ENCODE data around the gene COL4A1. TPM values are rescaled to one million over a fixed set of nuclear protein-coding genes. Genes with fewer than 3 reads are reported as not detected.
A peak's percentile ranks its signal among the peaks of the same experiment; 100 is the strongest.

Gene COL4A1
- total and polyA plus RNA-seq, 11 donors: 52.6 to 428 (median 184) TPM

DNA sequence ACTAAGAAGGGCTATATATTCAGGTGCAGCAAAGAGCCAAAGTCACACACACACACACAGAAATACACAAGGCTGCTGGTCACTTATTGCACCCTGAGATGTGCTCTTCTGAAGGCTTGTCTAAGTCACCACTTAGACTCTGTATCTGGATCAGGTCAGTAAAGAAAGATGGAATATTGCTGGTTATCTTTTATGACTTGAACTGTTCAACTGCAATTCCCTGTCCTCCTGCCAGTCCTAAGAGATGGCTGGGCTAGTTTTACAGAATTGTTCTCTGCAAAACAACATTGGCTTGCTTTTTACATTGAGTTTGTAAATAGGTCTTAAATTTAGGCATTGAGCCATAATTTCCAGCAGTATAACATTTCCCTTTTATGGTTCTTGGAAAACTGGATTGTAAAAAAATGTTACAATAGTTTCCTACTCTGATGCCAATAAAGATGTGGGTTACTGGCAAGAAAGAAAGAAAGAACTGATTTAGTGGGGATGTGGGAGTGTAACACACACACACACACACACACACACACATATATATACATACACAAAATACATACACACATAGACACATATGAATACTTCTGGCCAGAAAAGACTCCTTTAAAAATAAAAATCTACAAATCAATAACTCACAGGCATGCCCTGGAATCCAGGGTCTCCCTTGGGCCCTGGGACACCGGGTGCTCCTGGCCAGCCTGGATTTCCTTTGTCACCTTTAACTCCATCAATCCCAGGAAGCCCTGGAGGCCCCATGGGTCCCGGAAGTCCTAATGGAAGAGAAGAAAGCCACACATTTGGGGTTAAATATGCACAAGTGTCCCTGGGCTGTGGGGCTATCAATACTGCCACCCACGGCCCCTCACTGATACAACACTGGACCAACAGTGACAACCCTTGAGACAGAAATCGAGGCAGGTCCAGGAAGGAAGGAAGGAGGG is 137.7 kb downstream of the COL4A1 start:
- DNase-seq (no peak), ATAC-seq (no peak)
- TF ChIP-seq, protein P1, sequence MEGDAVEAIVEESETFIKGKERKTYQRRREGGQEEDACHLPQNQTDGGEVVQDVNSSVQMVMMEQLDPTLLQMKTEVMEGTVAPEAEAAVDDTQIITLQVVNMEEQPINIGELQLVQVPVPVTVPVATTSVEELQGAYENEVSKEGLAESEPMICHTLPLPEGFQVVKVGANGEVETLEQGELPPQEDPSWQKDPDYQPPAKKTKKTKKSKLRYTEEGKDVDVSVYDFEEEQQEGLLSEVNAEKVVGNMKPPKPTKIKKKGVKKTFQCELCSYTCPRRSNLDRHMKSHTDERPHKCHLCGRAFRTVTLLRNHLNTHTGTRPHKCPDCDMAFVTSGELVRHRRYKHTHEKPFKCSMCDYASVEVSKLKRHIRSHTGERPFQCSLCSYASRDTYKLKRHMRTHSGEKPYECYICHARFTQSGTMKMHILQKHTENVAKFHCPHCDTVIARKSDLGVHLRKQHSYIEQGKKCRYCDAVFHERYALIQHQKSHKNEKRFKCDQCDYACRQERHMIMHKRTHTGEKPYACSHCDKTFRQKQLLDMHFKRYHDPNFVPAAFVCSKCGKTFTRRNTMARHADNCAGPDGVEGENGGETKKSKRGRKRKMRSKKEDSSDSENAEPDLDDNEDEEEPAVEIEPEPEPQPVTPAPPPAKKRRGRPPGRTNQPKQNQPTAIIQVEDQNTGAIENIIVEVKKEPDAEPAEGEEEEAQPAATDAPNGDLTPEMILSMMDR (IDR thresholded peaks at IDR 0.05): no peak
- no peak for TF ChIP-seq POLR2A (IDR thresholded peaks at IDR 0.05)
- peaks cover 0 to 7% (median 0%) of the 10 kb centered on the region in 12 donors for H3K9me3 ChIP-seq
- peak overlapping the region in 1 of 12 donors; percentile 52 for H3K27ac ChIP-seq
- peaks cover 0 to 6% (median 0%) of the 10 kb centered on the region in 12 donors for H3K4me1 ChIP-seq
- peaks cover 14 to 99% (median 97%) of the 10 kb centered on the region in 9 donors for H3K36me3 ChIP-seq
- intact Hi-C loops (cut with DNase I): no loop called here
- 47 to 55% (median 52%) methylated on average over 4 of the region's 4 CpGs for WGBS, 4 donors
- no peaks in the 10 kb centered on the region for H3K27me3 ChIP-seq
- H3K4me3 ChIP-seq: no peak overlapping the region

DNA sequence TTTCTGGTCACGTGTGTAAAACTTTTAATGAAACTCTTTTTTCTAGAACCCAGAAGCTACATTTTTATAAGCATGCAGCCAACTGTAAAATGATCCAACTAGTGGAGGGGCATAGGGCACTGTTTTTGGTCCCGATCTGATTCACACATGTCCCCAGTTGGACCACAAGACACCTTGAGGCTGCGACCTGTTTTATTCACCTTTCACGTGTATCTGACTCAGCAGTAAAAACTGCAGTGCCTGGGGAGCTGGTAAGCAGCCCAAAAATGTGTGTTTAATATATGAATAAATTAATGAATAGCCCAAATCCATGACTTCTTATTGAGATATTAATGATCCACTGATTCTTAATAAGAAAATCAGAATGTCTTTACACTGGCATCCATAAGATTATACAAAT is 140.4 kb downstream of the COL4A1 start:
- intact Hi-C loops (cut with DNase I): no loop called here
- TF ChIP-seq, protein P1 (IDR thresholded peaks at IDR 0.05): no peak
- TF ChIP-seq POLR2A (IDR thresholded peaks at IDR 0.05): no peak
- Histone ChIP-seq H3K4me1 (peaks cover 0 to 13% (median 0%) of the 10 kb centered on the region in 12 donors), H3K27ac (no peak overlapping the region), H3K36me3 (peaks cover 7 to 99% (median 96%) of the 10 kb centered on the region in 9 donors), H3K9me3 (no peaks in the 10 kb centered on the region), H3K4me3 (no peak overlapping the region), H3K27me3 (no peaks in the 10 kb centered on the region)
- ATAC-seq (no peak), DNase-seq (no peak)
- 89 to 92% (median 90%) methylated on average over 4 of the region's 4 CpGs for WGBS, 4 donors

DNA sequence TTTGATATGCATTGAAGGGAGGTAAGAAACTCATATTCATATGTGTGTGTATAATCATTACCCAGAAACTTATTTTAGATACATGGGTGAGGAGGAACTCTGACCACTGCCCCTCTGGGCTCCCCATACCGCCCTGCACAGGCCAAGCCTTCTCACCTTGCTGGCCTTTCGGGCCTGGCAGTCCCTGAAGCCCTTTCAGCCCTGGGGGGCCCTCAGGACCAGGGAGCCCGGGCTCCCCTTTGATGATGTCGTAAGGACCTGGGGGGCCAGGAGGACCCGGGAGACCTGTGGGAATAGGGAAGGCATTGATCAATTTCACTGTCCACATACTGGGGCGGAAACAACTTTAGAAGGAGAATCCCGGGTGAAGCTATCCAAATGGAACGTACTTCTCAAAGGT is 142.3 kb downstream of the COL4A1 start:
- 87 to 97% (median 92%) methylated on average over 8 of the region's 8 CpGs for WGBS, 4 donors
- H3K36me3 ChIP-seq: peaks cover 7 to 98% (median 94%) of the 10 kb centered on the region in 9 donors
- intact Hi-C loops (cut with DNase I): no loop called here
- no peaks in the 10 kb centered on the region for H3K27me3 ChIP-seq
- peaks cover 0 to 25% (median 0%) of the 10 kb centered on the region in 12 donors for H3K4me1 ChIP-seq
- no peak for TF ChIP-seq POLR2A (IDR thresholded peaks at IDR 0.05)
- TF ChIP-seq, protein P1 (IDR thresholded peaks at IDR 0.05): no peak
- no peak for DNase-seq
- H3K9me3 ChIP-seq: no peaks in the 10 kb centered on the region
- ATAC-seq: no peak
- H3K4me3 ChIP-seq: no peak overlapping the region
- H3K27ac ChIP-seq: no peak overlapping the region

DNA sequence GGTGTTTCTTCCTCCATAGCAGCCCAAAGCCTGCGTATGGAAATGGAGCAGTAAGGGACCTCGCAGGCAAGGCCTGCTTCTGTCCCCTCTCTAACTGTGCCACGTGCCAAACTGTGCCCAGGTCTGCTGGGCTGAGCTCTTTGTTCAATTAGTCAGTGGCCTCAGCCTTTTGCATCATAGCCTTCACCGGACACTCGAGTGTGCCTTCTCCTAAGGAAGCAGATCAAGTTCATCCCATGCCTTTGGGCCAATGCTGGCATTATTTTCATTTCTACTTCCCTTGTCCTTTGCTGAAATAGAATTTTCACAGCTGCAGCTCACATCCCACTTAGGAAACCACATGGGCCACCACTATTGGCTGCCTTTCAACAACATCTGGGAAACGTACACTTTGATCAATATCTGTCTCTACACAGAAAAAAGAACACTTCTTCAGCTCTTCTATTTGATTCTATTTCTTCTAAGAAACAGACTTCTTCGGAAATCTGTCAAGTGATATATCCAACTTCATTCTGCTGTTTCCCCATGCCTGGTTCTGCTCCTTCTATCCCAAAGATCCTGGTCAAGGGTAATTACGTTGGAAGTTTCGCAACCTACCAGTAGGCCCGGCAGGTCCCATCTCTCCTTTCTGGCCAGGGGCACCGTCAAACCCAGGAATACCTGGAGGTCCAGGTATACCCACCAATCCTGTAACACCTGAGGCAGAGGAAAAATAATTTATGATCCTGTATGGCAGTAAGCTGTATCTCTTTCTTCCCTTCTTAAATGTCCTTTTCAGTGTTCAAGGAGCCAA is 143.9 kb downstream of the COL4A1 start:
- intact Hi-C loops (cut with DNase I): no loop called here
- Histone ChIP-seq H3K4me3 (no peak overlapping the region), H3K36me3 (peaks cover 7 to 98% (median 95%) of the 10 kb centered on the region in 9 donors), H3K27me3 (no peaks in the 10 kb centered on the region), H3K4me1 (peaks cover 0 to 39% (median 5%) of the 10 kb centered on the region in 12 donors), H3K9me3 (no peaks in the 10 kb centered on the region), H3K27ac (peak overlapping the region in 2 of 12 donors; percentile 25 to 70)
- no peak for TF ChIP-seq POLR2A (IDR thresholded peaks at IDR 0.05)
- TF ChIP-seq, protein P1 (IDR thresholded peaks at IDR 0.05): no peak
- 65 to 75% (median 69%) methylated on average over 11 of the region's 11 CpGs for WGBS, 4 donors
- ATAC-seq (peak in 1 of 4 donors; percentile 18), DNase-seq (no peak)

Data from heart left ventricle (tissue), 16 donors.